Measurements from ENCODE around the gene KRTCAP2. TPM values are rescaled to one million over a fixed set of nuclear protein-coding genes. Genes with fewer than 3 reads are reported as not detected.
"Not testable (repeated sequence)": the region's sequence is repeated elsewhere in the genome, so short reads cannot be mapped to it uniquely, and the experiment has no call there.

KRTCAP2 gene
- total RNA-seq, 2 experiments from 2014 or later, result 170 to 190 TPM

GRCh38 chr1:155189926-155190325 is 16.8 kb upstream of the KRTCAP2 start:
- H3K9me3 Mint-ChIP-seq (ENCODE audit: insufficient read depth); POLR2A ChIA-PET; H3K36me3 Mint-ChIP-seq (ENCODE audit: low read depth); CTCF ChIA-PET; H3K27me3 Mint-ChIP-seq (ENCODE audit: low read depth); ATAC-seq; H3K27ac Mint-ChIP-seq; H3K4me3 Mint-ChIP-seq; DNase-seq: not testable (repeated sequence)
- peaks cover 39% of the 10 kb centered on the region for H3K4me1 Mint-ChIP-seq (ENCODE audit: low read depth)

- no peak for DNase-seq
- Mint-ChIP-seq H3K36me3 (ENCODE audit: low read depth) (peaks cover 2% of the 10 kb centered on the region), H3K9me3 (ENCODE audit: insufficient read depth) (no peaks in the 10 kb centered on the region), H3K4me3 (no peak overlapping the region), H3K27ac (peak overlapping the region; percentile 83), H3K27me3 (ENCODE audit: low read depth) (no peaks in the 10 kb centered on the region), H3K4me1 (ENCODE audit: low read depth) (peaks cover 24% of the 10 kb centered on the region)
- no peak for ATAC-seq
- POLR2A ChIA-PET, result no interaction called here
- CTCF ChIA-PET, result no interaction called here
Measured at GRCh38 chr1:155188268-155188667, 15.2 kb upstream of the KRTCAP2 start.

- ChIA-PET POLR2A (no interaction called here), CTCF (no interaction called here)
- DNase-seq (no peak), ATAC-seq (no peak)
- peaks cover 4% of the 10 kb centered on the region for H3K36me3 Mint-ChIP-seq (ENCODE audit: low read depth)
- H3K27ac Mint-ChIP-seq, result peak overlapping the region; percentile 12
- no peak overlapping the region for H3K4me3 Mint-ChIP-seq
- no peaks in the 10 kb centered on the region for H3K27me3 Mint-ChIP-seq (ENCODE audit: low read depth)
- peaks cover 18% of the 10 kb centered on the region for H3K4me1 Mint-ChIP-seq (ENCODE audit: low read depth)
- H3K9me3 Mint-ChIP-seq (ENCODE audit: insufficient read depth), result no peaks in the 10 kb centered on the region
Measured at GRCh38 chr1:155187456-155187891, 14.4 kb upstream of the KRTCAP2 start.

GRCh38 chr1:155186794-155187455 is 13.8 kb upstream of the KRTCAP2 start:
- H3K36me3 Mint-ChIP-seq (ENCODE audit: low read depth), result peaks cover 8% of the 10 kb centered on the region
- ATAC-seq, result no peak
- H3K4me1 Mint-ChIP-seq (ENCODE audit: low read depth), result peaks cover 12% of the 10 kb centered on the region
- CTCF ChIA-PET, result no interaction called here
- no peaks in the 10 kb centered on the region for H3K27me3 Mint-ChIP-seq (ENCODE audit: low read depth)
- no peak overlapping the region for H3K4me3 Mint-ChIP-seq
- POLR2A ChIA-PET, result no interaction called here
- H3K27ac Mint-ChIP-seq, result peak overlapping the region; percentile 12
- no peak for DNase-seq
- no peaks in the 10 kb centered on the region for H3K9me3 Mint-ChIP-seq (ENCODE audit: insufficient read depth)

DNA sequence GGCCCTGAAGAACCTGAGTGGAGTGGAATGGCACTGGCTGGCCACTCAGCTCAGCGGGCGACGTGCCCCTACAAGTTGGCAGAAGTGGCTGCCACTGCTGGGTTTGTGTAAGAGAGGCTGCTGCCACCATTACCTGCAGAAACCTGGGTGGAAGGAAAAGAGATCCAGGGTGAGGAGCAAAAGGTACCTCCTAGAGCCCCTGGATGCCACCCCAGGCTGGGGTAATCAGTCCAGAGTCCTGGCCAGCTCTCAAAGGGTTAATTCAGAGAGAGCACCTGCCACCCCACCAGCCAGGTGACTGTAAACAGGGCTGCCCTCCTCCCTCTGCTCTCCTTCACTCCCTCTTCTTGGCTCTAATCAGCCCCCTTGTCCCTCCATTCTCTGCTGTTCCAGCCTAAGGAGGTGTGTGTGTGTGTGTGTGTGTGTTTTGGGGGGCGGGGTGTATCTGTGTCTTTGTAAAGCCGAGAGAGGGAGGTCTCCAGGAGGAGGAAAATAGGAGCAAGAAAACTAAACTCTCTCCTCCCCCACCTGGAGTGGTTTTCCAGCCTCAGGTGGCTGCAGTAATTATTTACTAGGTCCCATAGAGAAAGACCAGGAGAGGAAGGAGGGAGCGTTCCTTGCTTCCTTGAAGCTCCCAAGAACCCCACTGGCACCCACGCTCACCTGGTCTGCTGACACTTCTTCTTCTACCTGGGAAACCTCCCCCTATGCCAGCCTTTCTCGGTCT is 13.1 kb upstream of the KRTCAP2 start:
- Mint-ChIP-seq H3K9me3 (ENCODE audit: insufficient read depth) (no peaks in the 10 kb centered on the region), H3K27me3 (ENCODE audit: low read depth) (no peaks in the 10 kb centered on the region), H3K27ac (no peak overlapping the region), H3K36me3 (ENCODE audit: low read depth) (peaks cover 14% of the 10 kb centered on the region), H3K4me1 (ENCODE audit: low read depth) (peaks cover 11% of the 10 kb centered on the region), H3K4me3 (no peak overlapping the region)
- POLR2A ChIA-PET, result interaction anchor here (0.6 to 1.0 kb wide), 2 partner anchors 38 to 1138 kb away, joined by 3 read pairs; no protein-coding TSS in a partner anchor
- DNase-seq (no peak), ATAC-seq (no peak)
- CTCF ChIA-PET, result interaction anchor here (1.7 to 2.4 kb wide), 2 partner anchors 8 to 13 kb away, joined by 11 read pairs; partner anchors contain the start of gene KRTCAP2

DNA sequence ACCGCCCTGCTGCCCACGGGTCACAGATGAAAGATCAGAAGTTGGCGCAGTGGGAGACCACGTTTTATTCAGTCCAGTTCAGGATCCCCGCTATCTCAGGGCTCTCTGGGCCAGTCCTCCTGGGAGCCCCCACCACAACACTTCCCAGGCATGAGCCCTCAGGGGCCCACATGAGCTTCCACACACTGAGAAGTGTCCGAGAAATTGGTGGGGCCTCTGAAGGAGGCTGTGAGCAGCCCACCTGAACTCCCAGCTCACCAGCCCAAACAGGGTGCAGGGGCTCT is 12.6 kb upstream of the KRTCAP2 start:
- no peak for ATAC-seq
- no peak overlapping the region for H3K4me3 Mint-ChIP-seq
- no peaks in the 10 kb centered on the region for H3K27me3 Mint-ChIP-seq (ENCODE audit: low read depth)

DNA sequence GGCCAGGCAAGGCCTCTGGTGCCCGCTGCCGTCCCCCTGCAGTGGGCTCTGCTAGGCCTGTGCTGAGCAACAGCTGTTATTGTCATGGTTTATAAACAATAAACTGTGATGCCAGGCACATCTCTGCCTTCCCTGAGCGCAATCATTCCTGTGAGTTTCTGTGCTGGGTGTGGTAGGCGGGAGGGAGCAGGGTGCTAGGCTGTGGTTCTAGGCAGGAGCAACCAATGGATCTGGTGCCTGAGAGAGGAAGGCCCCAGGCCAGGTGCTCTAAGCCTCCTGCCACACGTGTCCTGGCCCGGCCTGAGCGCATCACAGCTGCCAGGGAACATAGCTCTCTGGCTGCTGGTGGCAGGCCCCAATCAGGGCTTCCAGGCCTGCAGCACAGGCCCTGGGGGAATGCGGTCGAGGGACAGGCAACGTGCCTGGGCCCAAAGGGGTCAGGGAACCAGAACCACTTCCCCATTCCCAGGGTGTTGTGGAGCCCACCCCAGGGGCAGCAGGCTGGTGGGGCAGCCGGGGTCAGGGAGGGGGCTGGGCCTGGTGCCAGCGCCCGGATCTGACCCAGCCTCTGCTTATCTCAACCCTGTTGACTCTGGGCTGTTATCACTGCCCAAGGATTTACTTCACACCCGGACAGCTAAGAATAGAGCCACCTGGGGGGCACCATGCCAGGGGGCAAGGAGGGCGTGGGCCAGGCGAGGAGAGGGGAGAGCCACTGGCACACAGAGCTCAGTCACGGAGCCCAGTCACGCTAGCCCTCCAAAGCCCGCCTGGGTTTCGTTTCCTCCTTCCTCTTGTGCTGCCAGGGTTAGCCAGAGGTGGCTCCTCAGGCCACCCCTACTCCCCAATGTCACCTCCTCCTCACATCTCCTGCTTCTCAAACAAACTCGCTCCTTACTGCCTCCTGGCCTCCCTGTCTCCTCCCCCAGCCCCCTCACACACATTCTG is 12.0 kb upstream of the KRTCAP2 start:
- no peaks in the 10 kb centered on the region for H3K27me3 Mint-ChIP-seq (ENCODE audit: low read depth)
- ChIA-PET CTCF (interaction anchor here (1.7 to 2.4 kb wide), 2 partner anchors 9 to 12 kb away, joined by 11 read pairs; partner anchors contain the start of gene KRTCAP2), POLR2A (interaction anchor here (0.6 to 1.4 kb wide), 3 partner anchors 9 to 1139 kb away, joined by 3 to 7 read pairs (median 3); no protein-coding TSS in a partner anchor)
- peaks cover 15% of the 10 kb centered on the region for H3K36me3 Mint-ChIP-seq (ENCODE audit: low read depth)
- ATAC-seq, result no peak
- peak overlapping the region; percentile 6 for H3K27ac Mint-ChIP-seq
- H3K9me3 Mint-ChIP-seq (ENCODE audit: insufficient read depth), result no peaks in the 10 kb centered on the region
- H3K4me3 Mint-ChIP-seq, result no peak overlapping the region
- no peak for DNase-seq
- H3K4me1 Mint-ChIP-seq (ENCODE audit: low read depth), result peaks cover 11% of the 10 kb centered on the region

More for the DNA sequence above, 12.6 kb upstream of the KRTCAP2 start:
- ChIA-PET CTCF (interaction anchor here (1.7 to 2.4 kb wide), 2 partner anchors 8 to 13 kb away, joined by 11 read pairs; partner anchors contain the start of gene KRTCAP2), POLR2A (interaction anchor here (0.6 to 1.4 kb wide), 3 partner anchors 8 to 1138 kb away, joined by 3 to 7 read pairs (median 3); no protein-coding TSS in a partner anchor)
- peak overlapping the region; percentile 6 for H3K27ac Mint-ChIP-seq
- peaks cover 15% of the 10 kb centered on the region for H3K36me3 Mint-ChIP-seq (ENCODE audit: low read depth)
- no peaks in the 10 kb centered on the region for H3K9me3 Mint-ChIP-seq (ENCODE audit: insufficient read depth)
- H3K4me1 Mint-ChIP-seq (ENCODE audit: low read depth), result peaks cover 11% of the 10 kb centered on the region
- DNase-seq, result no peak

DNA sequence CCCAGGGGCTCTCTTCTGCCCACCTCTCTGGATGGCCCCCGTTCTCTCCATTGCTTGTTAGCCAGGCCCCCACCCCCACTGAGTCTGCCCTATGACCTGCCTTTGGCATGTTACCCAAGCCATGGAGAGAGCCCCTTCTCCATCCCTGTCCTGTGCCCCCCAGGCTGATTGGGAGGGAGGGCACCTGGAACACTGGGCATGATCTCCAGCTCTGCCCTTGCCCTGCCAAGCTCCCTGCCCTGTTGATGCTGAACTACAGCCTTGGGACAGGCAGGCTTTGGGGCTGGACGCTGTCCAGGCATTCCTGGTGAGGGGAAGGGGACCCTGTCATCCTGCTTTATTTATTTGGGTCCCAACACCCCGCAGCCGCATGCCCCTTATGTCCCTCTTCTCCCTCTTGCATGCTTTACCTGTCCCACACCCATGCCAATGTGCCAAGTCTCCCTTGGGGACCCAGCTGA is 11.3 kb upstream of the KRTCAP2 start:
- DNase-seq (no peak), ATAC-seq (no peak)
- Mint-ChIP-seq H3K27me3 (ENCODE audit: low read depth) (no peaks in the 10 kb centered on the region), H3K27ac (no peak overlapping the region), H3K9me3 (ENCODE audit: insufficient read depth) (no peaks in the 10 kb centered on the region), H3K36me3 (ENCODE audit: low read depth) (peaks cover 22% of the 10 kb centered on the region), H3K4me1 (ENCODE audit: low read depth) (peaks cover 11% of the 10 kb centered on the region), H3K4me3 (no peak overlapping the region)
- CTCF ChIA-PET, result interaction anchor here (1.7 to 2.4 kb wide), 2 partner anchors 9 to 11 kb away, joined by 11 read pairs; partner anchors contain the start of gene KRTCAP2
- POLR2A ChIA-PET, result interaction anchor here (1.4 kb wide), 1 partner anchor 9 kb away, joined by 7 read pairs; no protein-coding TSS in a partner anchor

DNA sequence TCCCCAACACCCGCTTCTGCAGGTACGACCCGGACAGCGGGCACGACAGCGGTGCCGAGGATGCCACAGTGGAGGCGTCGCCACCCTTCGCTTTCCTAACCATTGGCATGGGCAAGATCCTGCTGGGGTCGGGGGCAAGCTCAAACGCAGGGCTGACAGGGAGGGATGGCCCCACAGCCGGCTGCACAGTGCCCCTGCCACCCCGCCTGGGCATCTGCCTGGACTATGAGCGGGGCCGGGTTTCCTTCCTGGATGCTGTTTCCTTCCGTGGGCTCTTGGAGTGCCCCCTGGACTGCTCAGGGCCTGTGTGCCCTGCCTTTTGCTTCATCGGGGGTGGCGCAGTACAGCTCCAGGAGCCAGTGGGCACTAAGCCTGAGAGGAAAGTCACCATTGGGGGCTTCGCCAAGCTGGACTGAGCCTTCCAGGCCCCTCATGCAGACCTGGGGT is 10.7 kb upstream of the KRTCAP2 start:
- Mint-ChIP-seq H3K4me1 (ENCODE audit: low read depth) (peaks cover 11% of the 10 kb centered on the region), H3K27ac (no peak overlapping the region), H3K27me3 (ENCODE audit: low read depth) (no peaks in the 10 kb centered on the region), H3K9me3 (ENCODE audit: insufficient read depth) (no peaks in the 10 kb centered on the region), H3K36me3 (ENCODE audit: low read depth) (peaks cover 28% of the 10 kb centered on the region), H3K4me3 (no peak overlapping the region)
- ChIA-PET CTCF (interaction anchor here (2.4 kb wide), 1 partner anchor 11 kb away, joined by 11 read pairs; the partner anchor contains the start of gene KRTCAP2), POLR2A (no interaction called here)
- no peak for ATAC-seq
- DNase-seq, result no peak

DNA sequence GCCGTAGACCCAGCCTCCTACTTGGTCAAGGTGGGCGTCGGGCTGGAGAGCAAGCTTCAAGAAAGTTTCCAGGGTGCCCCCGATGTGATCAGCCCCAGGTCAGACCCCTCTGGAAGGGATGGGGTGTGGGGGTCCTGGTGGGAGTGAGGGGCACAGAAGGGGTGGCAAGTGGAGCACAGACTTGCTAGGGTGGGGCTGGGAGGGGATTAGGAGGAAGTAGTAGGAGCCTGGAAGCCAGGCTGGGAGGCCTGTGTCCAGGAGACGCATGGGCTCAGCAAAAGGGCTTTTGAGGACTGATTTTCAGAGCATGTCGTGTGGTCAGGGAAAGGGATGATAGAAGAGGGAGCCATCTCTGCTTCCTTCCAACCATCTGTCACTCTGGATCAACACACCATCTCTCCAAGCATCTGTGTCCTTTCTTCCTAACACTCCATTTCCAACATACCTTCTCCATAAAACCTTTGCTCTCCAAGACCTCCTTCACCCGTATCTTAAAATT is 9.0 kb upstream of the KRTCAP2 start:
- H3K4me3 Mint-ChIP-seq, result no peak overlapping the region
- ChIA-PET POLR2A (no interaction called here), CTCF (interaction anchor here (0.8 to 1.0 kb wide), 2 partner anchors 9 to 97 kb away, joined by 4 read pairs; partner anchors contain the start of gene KRTCAP2)
- no peak overlapping the region for H3K27ac Mint-ChIP-seq
- no peak for DNase-seq
- peaks cover 37% of the 10 kb centered on the region for H3K36me3 Mint-ChIP-seq (ENCODE audit: low read depth)
- peaks cover 3% of the 10 kb centered on the region for H3K4me1 Mint-ChIP-seq (ENCODE audit: low read depth)
- no peak for ATAC-seq
- no peaks in the 10 kb centered on the region for H3K27me3 Mint-ChIP-seq (ENCODE audit: low read depth)
- H3K9me3 Mint-ChIP-seq (ENCODE audit: insufficient read depth), result no peaks in the 10 kb centered on the region

GRCh38 chr1:155181371-155182051 is 8.4 kb upstream of the KRTCAP2 start:
- ChIA-PET CTCF (no interaction called here), POLR2A (no interaction called here)
- H3K9me3 Mint-ChIP-seq (ENCODE audit: insufficient read depth), result no peaks in the 10 kb centered on the region
- peaks cover 9% of the 10 kb centered on the region for H3K4me1 Mint-ChIP-seq (ENCODE audit: low read depth)
- no peak for DNase-seq
- H3K27me3 Mint-ChIP-seq (ENCODE audit: low read depth), result no peaks in the 10 kb centered on the region
- peaks cover 41% of the 10 kb centered on the region for H3K36me3 Mint-ChIP-seq (ENCODE audit: low read depth)
- no peak overlapping the region for H3K4me3 Mint-ChIP-seq
- ATAC-seq, result no peak
- H3K27ac Mint-ChIP-seq, result no peak overlapping the region

Data from activated CD8-positive, alpha-beta T cell treated with anti-CD3 and anti-CD28 coated beads, Interleukin-2, amount 10 ng/mL, durations not matched to agents 7 days and 5 days (primary cell).